OCI-LY1 (cell line): Measurements from ENCODE around the gene ZNF177.

Experiments used
- H2AFZ ChIP-seq: fragments of 200-600 bp; sonication (generic), shearing (Covaris generic); 2 replicates; pipeline ENCODE4 v1.6.0; 2014; ENCODE audit warnings: antibody characterized with exemption, mild to moderate bottlenecking, low read length
- H3F3A ChIP-seq: fragments of 200-600 bp; sonication (generic), shearing (Covaris generic); 2 replicates; pipeline ENCODE4 v1.6.0; 2014; ENCODE audit warnings: mild to moderate bottlenecking, antibody characterized with exemption, low read length, moderate library complexity; ENCODE audit not compliant: insufficient read depth
- H3K27ac ChIP-seq: fragments of 200-600 bp; sonication (generic); 2 replicates; pipeline ENCODE4 v1.5.1; 2014; ENCODE audit warnings: low read length, mixed run types, mild to moderate bottlenecking, low read depth; ENCODE audit not compliant: poor library complexity, severe bottlenecking
- H3K27me3 ChIP-seq: fragments of 200-600 bp; sonication (generic); 2 replicates; pipeline ENCODE4 v1.6.0; 2014; ENCODE audit warnings: antibody characterized with exemption, mild to moderate bottlenecking, low read length, moderate library complexity; ENCODE audit not compliant: insufficient read depth
- H3K36me3 ChIP-seq: fragments of 200-600 bp; sonication (generic); 2 replicates; pipeline ENCODE4 v1.6.1; 2014; ENCODE audit warnings: mild to moderate bottlenecking, antibody characterized with exemption, low read length, moderate library complexity, mixed read lengths; ENCODE audit not compliant: insufficient read depth
- H3K4me1 ChIP-seq: fragments of 200-600 bp; sonication (generic); 2 replicates; pipeline ENCODE4 v1.5.1; 2014; ENCODE audit warnings: mild to moderate bottlenecking, low read length, moderate library complexity; ENCODE audit not compliant: insufficient read depth, severe bottlenecking
- H3K4me2 ChIP-seq: fragments of 200-600 bp; sonication (generic), shearing (Covaris generic); 2 replicates; pipeline ENCODE4 v1.6.1; 2014; ENCODE audit warnings: low read length
- H3K4me3 ChIP-seq: fragments of 200-600 bp; sonication (generic); 2 replicates; pipeline ENCODE4 v1.5.1; 2014; ENCODE audit warnings: low read length, low read depth, mild to moderate bottlenecking, mixed read lengths; ENCODE audit not compliant: poor library complexity, severe bottlenecking
- H3K79me2 ChIP-seq: fragments of 200-600 bp; shearing (Covaris generic); 2 replicates; pipeline ENCODE4 v1.6.1; 2016; ENCODE audit warnings: mixed run types, low read length, mixed read lengths; ENCODE audit not compliant: insufficient read depth
- H3K9ac ChIP-seq: fragments of 200-600 bp; sonication (generic), shearing (Covaris generic); 2 replicates; pipeline ENCODE4 v1.6.1; 2014; ENCODE audit warnings: mild to moderate bottlenecking, low read length, mixed read lengths
- H3K9me2 ChIP-seq: fragments of 200-600 bp; sonication (generic), shearing (Covaris generic); 2 replicates; pipeline ENCODE4 v1.6.1; 2014; ENCODE audit warnings: low read depth, mild to moderate bottlenecking, low read length, mixed read lengths
- H3K9me3 ChIP-seq: fragments of 200-600 bp; shearing (Covaris generic); 2 replicates; pipeline ENCODE4 v1.6.1; 2014; ENCODE audit warnings: low read length, mixed read lengths
- H4K20me1 ChIP-seq: fragments of 200-600 bp; sonication (generic), shearing (Covaris generic); 2 replicates; pipeline ENCODE4 v1.6.0; 2016; ENCODE audit warnings: mild to moderate bottlenecking, low read length; ENCODE audit not compliant: insufficient read depth
- CTCF ChIP-seq: fragments of 200-600 bp; sonication (generic), shearing (Covaris generic); IDR thresholded peaks from 2 replicates; pipeline ENCODE4 v1.5.1; 2017; ENCODE audit warnings: mild to moderate bottlenecking, antibody characterized with exemption, low read length, moderate library complexity, mixed read lengths
- EZH2 ChIP-seq: fragments of 200-600 bp; sonication (generic), shearing (Covaris generic); IDR thresholded peaks from 2 replicates; pipeline ENCODE4 v1.8.0; 2017; ENCODE audit warnings: borderline replicate concordance, mixed run types, mild to moderate bottlenecking, antibody characterized with exemption, low read length, moderate library complexity, mixed read lengths

Gene ZNF177

GRCh38 chr19:9353011-9353410 is 9.8 kb upstream of the ZNF177 start:
- Histone ChIP-seq H3K79me2 (no peaks in the 10 kb centered on the region), H2AFZ (no peak overlapping the region), H3K9me2 (no peaks in the 10 kb centered on the region), H3K27ac (no peak overlapping the region), H3F3A (no peaks in the 10 kb centered on the region), H3K4me2 (no peak overlapping the region), H4K20me1 (no peaks in the 10 kb centered on the region), H3K4me3 (no peak overlapping the region), H3K4me1 (no peaks in the 10 kb centered on the region), H3K36me3 (no peaks in the 10 kb centered on the region), H3K9ac (no peak overlapping the region), H3K9me3 (0 out of 2 replicates have a peak, but pooled peaks cover 4% of the 10 kb centered on the region), H3K27me3 (no peaks in the 10 kb centered on the region)
- TF ChIP-seq EZH2 (no peak), CTCF (no peak)

- H3K4me3 ChIP-seq: no peak overlapping the region
- H3K27ac ChIP-seq: no peak overlapping the region
- H2AFZ ChIP-seq: no peak overlapping the region
- H4K20me1 ChIP-seq: no peaks in the 10 kb centered on the region
- no peak for TF ChIP-seq EZH2
- TF ChIP-seq CTCF: no peak
- no peaks in the 10 kb centered on the region for H3K4me1 ChIP-seq
- no peaks in the 10 kb centered on the region for H3K9me2 ChIP-seq
- H3K79me2 ChIP-seq: no peaks in the 10 kb centered on the region
- H3K9ac ChIP-seq: no peak overlapping the region
- no peaks in the 10 kb centered on the region for H3F3A ChIP-seq
- 0 out of 2 replicates have a peak, but pooled peaks cover 4% of the 10 kb centered on the region for H3K9me3 ChIP-seq
- no peak overlapping the region for H3K4me2 ChIP-seq
- H3K27me3 ChIP-seq: no peaks in the 10 kb centered on the region
- no peaks in the 10 kb centered on the region for H3K36me3 ChIP-seq
Measured at GRCh38 chr19:9354651-9355050, 8.2 kb upstream of the ZNF177 start.

GRCh38 chr19:9370738-9371619 is 8.2 kb downstream of the ZNF177 start:
- Histone ChIP-seq H3K79me2 (no peaks in the 10 kb centered on the region), H3K4me3 (no peak overlapping the region), H3K4me2 (no peak overlapping the region), H2AFZ (no peak overlapping the region), H3K9ac (no peak overlapping the region), H3F3A (no peaks in the 10 kb centered on the region), H3K27me3 (no peaks in the 10 kb centered on the region), H4K20me1 (no peaks in the 10 kb centered on the region), H3K36me3 (no peaks in the 10 kb centered on the region), H3K27ac (no peak overlapping the region), H3K9me2 (no peaks in the 10 kb centered on the region), H3K9me3 (peaks cover 7% of the 10 kb centered on the region; the same call in 1 of the 2 replicates), H3K4me1 (no peaks in the 10 kb centered on the region)
- TF ChIP-seq CTCF (no peak), EZH2 (no peak)
